Measurements from ENCODE around the gene GRM7. TPM values are rescaled to one million over a fixed set of nuclear protein-coding genes. Genes with fewer than 3 reads are reported as not detected.

The GRM7 gene
- polyA plus RNA-seq, 5 donors, result 0.13 to 0.72 (median 0.25) TPM

GRCh38 chr3:7720649-7721297 is 859.9 kb downstream of the GRM7 start:
- no peak for DNase-seq

- DNase-seq, result no peak
Observed at GRCh38 chr3:7721869-7722268, 861.0 kb downstream of the GRM7 start.

- DNase-seq, result no peak
Observed at GRCh38 chr3:7728566-7729519, 867.9 kb downstream of the GRM7 start.

GRCh38 chr3:7733933-7734332 is 873.0 kb downstream of the GRM7 start:
- no peak for DNase-seq

GRCh38 chr3:7734456-7734855 is 873.5 kb downstream of the GRM7 start:
- no peak for DNase-seq

- DNase-seq, result no peak
Observed at GRCh38 chr3:7737263-7737662, 876.3 kb downstream of the GRM7 start.

- DNase-seq, result no peak
Observed at GRCh38 chr3:7739754-7740153, 878.8 kb downstream of the GRM7 start.

- no peak for DNase-seq
Observed at GRCh38 chr3:7740458-7740857, 879.5 kb downstream of the GRM7 start.

- no peak for DNase-seq
Observed at GRCh38 chr3:7744850-7745249, 883.9 kb downstream of the GRM7 start.

- DNase-seq, result no peak
Observed at GRCh38 chr3:7745711-7746110, 884.8 kb downstream of the GRM7 start.

- no peak for DNase-seq
Observed at GRCh38 chr3:7749931-7750695, 889.2 kb downstream of the GRM7 start.

GRCh38 chr3:7752005-7752404 is 891.1 kb downstream of the GRM7 start:
- no peak for DNase-seq

- no peak for DNase-seq
Observed at GRCh38 chr3:7754653-7755441, 893.9 kb downstream of the GRM7 start.

- DNase-seq, result no peak
Observed at GRCh38 chr3:7759630-7760029, 898.7 kb downstream of the GRM7 start.

- no peak for DNase-seq
Observed at GRCh38 chr3:7760718-7761117, 899.8 kb downstream of the GRM7 start.

- DNase-seq, result no peak
Observed at GRCh38 chr3:7764115-7764514, 903.2 kb downstream of the GRM7 start.

- DNase-seq, result no peak
Observed at GRCh38 chr3:7766530-7766929, 905.6 kb downstream of the GRM7 start.

- no peak for DNase-seq
Observed at GRCh38 chr3:7779331-7779730, 918.4 kb downstream of the GRM7 start.

GRCh38 chr3:7781395-7781794 is 920.5 kb downstream of the GRM7 start:
- DNase-seq, result no peak

- DNase-seq, result no peak
Observed at GRCh38 chr3:7787871-7788828, 927.2 kb downstream of the GRM7 start.

All from right lung (tissue), 5 donors.